GM21717 (cell line): ENCODE measurements around the gene H2AZ2.
"Not testable (repeated sequence)": the region's sequence is repeated elsewhere in the genome, so short reads cannot be mapped to it uniquely, and the experiment has no call there.

Experiments
- ATAC-seq: cut with Tn5 transposase; IDR thresholded peaks from one replicate; pipeline ENCODE4 v1.9.1; 2021; ENCODE audit warnings: mild to moderate bottlenecking, moderate library complexity; ENCODE audit not compliant: unreplicated experiment

H2AZ2 gene

DNA sequence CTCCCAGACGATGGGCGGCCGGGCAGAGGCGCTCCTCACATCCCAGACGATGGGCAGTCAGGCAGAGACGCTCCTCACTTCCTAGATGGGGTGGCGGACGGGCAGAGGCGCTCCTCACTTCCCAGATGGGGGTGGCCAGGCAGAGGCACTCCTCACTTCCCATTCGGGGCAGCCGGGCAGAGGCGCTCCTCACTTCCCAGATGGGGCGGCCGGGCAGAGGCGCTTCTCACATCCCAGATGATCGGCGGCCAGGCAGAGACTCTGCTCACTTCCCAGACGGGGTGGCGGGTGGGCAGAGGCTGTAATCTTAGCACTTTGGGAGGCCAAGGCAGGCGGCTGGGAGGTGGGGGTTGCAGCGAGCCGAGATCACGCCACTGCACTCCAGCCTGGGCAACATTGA is 24.0 kb upstream of the H2AZ2 start:
- not testable (repeated sequence) for ATAC-seq

DNA sequence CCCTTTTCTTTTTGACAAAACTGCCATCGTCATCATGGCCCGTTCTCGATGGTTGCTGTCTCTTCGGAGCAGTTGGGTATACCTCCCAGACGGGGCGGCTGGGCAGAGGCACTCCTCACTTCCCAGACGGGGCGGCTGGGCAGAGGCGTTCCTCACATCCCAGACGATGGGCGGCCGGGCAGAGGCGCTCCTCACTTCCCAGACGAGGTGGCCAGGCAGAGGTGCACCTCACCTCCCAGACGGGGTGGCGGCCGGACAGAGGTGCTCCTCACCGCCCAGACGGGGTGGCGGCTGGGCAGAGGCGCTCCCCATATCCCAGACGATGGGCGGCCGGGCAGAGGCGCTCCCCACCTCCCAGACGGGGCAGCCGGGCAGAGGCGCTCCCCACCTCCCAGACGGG is 22.9 kb upstream of the H2AZ2 start:
- ATAC-seq = not testable (repeated sequence)

DNA sequence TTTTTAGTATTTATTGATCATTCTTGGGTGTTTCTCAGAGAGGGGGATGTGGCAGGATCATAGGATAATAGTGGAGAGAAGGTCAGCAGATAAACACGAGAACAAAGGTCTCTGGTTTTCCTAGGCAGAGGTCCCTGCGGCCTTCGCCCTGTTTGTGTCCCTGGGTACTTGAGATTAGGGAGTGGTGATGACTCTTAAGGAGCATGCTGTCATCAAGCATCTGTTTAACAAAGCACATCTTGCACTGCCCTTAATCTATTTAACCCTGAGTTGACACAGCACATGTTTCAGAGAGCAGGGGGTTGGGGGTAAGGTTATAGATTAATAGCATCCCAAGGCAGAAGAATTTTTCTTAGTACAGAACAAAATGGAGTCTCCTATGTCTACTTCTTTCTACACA is 22.4 kb upstream of the H2AZ2 start:
- ATAC-seq = not testable (repeated sequence)

DNA sequence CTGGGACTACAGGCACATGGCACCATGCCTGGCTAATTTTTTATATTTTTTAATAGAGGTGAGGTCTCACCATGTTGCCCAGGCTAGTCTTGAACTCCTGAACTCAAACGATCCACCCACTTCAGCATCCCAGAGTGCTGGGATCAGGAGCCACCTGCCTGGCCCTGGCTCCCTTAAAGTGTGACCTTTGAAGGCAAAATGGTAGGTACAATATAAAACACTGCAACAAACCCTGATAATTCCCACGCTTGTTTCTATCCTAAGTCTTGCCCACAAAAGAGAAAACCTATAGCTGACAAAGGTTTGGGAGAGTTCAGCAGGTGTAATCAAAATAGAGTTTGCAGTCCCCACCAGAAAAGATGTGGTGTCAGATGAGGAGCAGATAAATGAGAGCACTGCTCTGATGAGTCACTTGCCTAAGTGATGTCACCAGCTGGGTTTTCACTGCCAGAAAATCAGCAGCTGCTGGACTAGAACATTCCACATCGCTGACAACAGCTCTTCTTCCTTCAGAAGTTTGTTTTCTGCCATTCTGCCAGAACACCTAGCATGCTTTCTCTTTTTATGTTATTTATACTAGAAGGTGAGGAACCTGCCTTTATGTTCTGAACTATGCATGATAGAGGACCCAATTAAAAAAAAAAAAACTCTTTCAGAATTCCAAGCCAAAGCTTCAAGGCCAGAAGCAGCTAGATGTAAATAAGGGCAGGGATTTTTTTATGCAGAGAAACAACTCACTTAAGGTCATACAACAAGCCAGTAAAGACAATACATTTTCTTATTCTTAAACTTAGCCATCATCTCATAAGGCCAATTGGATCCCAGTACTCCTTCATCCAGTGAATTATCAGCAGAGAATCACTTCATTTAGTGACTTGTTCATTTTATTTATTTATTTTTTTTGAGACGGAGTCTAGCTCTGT is 19.4 kb upstream of the H2AZ2 start:
- no peak for ATAC-seq

DNA sequence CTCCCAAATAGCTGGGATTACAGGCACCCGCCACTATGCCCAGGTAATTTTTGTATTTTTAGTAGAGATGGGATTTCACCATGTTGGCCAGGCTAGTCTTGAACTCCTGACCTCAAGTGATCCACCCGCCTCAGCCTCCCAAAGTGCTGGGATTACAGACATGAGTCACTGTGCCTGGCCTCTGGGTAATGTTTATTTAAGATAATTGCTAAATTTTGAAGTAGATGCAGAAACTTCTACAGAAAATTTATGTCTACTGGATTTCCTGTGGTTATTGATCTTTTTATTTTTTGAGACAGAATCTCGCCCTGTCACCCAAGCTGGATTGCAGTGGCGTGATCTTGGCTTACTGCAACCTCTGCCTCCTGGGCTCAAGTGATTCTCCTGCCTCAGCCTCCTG is 14.1 kb upstream of the H2AZ2 start:
- ATAC-seq = not testable (repeated sequence)

DNA sequence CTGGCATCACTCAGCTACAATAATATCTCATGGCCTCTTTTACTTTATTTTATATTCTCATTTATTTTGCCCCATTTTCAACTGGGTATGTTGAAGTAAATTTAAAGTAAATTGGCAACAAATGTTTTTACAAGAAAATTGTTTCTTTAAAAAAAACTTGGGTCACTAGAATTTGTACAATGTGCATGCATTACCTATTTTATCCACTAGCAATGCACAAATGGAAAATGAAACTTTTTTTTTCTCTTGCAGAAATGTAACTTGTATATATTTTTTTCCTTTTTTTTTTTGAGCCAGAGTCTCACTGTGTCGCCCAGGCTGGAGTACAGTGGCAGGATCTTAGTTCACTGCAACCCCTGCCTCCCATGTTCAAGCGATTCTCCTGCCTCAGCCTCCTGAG is 10.3 kb upstream of the H2AZ2 start:
- ATAC-seq = no peak

DNA sequence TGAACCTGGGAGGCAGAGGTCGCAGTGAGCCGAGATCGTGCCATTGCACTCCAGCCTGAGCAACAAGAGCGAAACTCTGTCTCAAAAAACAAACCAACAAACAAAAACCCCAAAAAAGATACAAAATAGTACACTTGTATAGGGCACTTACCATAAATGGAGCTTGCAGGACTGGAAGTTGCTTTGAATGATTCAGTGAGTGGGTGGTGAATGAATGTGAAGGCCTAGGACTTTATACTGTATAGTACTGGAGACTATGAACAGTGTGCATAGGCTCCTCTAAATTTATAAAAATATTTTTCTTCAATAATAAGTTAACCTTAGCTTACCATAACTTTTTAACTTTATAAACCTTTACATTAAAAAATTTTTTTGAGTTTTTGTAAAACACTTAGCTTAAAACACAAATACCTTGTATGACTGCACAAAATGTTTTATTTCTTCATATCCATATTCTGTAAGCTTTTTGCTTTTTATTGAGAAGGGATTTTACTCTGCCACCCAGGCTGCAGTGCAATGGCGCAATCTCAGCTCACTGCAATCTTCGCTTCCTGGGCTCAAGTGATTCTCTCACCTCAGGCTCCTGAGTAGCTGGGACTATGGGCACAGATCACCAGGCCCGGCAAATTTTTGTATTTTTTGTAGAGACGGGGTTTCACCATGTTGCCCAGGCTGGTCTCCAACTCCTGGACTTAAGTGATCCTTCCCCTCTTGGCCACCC is 6.9 kb upstream of the H2AZ2 start:
- no peak for ATAC-seq

DNA sequence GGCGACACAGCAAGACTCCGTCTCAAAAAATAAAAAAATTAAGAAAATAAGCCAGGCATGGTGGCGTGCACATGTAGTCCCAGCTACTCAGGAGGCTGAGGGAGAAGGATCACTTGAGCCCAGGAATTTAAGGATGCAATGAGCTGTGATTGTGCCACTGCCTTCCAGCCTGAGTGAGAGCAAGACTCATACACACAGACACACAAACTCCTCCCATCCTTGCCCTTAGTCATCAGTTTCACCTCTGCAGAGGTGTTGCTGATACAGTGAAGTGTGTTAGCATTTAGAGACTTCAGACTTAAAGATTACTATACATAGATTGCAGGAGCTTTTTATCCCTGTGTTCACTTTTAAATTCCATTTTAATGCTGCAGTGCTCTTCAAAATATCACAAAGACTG is 5.5 kb upstream of the H2AZ2 start:
- no peak for ATAC-seq

DNA sequence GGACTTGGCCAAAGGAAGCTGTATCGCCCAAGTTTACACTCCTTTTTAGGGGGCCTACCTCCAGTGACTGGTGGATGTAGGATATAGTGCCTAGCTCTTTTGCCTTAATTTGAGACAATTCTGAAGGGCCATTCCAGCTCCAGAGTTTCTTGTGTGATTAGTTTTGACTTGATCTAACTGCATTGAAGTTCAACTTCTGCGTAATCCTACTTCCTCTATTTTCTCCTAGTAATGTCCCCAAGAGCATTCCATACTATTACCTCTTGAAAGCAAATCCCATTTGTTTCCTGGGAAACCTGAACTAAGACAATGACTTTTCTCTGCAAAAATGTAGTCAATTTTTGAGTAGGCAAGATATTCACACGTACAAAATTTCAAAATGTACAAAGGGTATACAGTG is 4.7 kb upstream of the H2AZ2 start:
- ATAC-seq = no peak

DNA sequence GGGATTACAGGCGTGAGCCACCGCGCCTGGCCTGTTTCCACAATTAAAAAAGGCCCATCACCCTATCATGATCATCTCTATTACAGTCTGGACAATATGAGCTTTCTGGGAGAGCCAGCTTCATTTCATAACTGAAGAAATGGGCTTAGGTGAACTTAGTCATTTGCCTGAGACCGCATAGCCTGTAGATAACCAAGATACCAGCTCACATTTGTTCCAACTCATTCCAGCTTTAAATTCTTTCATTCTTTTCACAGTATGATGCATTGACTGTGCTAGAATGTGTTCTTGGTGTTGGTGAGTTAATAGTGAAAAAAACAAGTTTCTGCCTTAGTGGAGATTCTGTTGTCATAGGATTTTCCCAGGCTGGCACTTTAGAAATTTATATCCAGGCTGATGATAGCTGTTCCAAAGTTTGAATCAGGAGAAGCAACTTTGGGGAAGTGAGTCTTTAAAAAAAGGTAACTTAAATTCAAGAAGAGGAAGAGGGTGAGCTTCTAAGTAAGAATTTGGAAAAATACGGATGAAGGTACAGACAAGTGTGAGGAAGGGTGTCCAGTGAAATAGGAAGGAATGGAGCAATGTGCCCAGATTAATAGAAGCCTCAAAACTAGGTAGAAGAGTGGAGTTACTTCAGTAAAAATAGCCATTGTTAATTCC is 2.1 kb upstream of the H2AZ2 start:
- ATAC-seq = no peak

DNA sequence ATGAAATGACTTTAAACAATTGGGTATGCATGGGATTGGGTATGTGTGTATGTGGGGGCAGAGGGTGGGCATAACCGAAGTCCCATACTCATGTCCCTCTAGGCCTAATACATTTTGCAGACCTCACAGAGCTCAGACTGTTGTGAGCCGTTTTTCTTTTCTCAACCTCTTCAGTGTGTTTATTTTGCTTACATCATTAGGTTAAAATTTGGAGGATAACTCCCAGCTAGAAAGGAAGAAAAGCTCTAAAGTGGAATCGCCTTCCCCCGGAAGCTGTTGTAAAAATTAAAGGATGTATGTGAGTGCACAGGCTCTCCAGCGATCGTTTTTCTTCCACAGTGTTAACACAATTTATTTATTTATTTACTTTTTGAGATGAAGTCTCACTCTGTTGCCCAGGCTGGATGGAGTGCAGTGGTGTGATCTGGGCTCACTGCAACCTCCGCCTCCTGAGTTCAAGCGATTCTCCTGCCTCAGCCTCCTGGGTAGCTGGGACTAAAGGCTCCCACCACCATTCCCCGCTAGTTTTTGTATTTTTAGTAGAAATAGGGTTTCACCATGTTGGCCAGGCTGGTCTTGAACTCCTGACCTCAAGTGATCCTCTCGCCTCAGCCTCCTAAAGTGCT is 1.5 kb upstream of the H2AZ2 start:
- ATAC-seq = no peak

DNA sequence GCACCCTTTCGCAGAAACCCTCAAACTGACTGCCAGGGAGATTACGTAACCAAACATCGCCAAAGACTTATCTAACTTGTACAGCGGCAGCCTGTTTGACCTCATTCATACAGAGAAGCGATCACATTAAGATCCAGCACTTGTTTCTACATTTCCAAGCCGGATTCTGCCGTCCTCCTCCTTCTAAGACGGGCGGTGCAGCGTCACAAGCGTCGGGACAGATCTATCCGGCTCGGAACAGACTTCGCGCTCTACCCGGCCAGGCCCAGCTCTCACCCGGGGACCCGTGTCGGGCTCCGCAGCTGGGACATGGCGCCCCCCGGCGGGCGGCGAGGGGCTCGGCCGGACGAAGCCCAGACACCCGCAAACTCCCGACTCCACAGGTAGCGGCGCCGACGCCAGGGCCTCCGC is 373 bp downstream of the H2AZ2 start:
- peak; percentile 72 for ATAC-seq

DNA sequence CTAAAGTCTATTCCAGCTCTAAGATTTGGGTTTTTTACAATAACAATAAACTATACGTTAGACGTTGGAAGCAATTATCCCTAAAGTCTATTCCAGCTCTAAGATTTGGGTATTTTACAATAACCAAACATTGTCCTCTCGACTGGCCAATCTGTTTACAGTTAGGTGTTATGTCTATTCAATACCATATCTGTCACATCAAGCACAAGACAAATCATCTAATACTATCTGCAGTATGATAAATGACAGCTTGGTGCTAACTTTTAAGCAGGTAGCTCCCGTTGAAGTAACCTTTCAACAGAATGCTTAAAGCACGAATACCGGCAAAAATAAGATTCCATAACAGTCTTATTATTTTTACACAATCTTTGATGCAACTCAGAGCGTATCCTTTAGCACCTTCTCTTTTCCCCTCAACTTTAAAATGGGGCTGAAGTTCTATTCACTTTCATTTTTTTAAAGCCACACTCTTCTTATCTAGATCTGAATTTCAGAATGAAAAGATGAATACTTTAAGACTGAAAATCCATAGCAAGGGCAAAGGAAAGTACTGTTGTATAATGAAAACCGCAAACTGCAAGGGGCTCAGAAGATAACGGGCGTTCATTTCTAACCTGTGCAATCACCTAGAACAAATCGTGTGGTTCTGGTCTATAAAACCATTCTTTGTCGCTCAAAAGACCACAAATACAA is 925 bp downstream of the H2AZ2 start:
- no peak for ATAC-seq

DNA sequence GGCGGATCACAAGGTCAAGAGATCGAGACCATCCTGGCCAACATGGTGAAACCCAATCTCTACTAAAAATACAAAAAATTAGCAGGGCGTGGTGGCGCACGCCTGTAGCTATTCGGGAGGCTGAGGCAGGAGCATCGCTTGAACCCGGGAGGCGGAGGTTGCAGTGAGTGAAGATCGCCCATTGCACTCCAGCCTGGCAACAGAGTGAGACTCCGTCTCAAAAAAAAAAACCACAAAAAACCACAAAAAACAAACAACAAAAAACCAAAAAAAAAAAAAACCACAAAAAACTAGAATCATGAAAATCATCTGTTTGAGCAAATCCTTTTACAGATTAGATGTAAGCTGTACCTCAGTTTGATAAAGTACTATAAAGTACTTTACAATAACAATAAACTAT is 1.5 kb downstream of the H2AZ2 start:
- ATAC-seq = not testable (repeated sequence)

DNA sequence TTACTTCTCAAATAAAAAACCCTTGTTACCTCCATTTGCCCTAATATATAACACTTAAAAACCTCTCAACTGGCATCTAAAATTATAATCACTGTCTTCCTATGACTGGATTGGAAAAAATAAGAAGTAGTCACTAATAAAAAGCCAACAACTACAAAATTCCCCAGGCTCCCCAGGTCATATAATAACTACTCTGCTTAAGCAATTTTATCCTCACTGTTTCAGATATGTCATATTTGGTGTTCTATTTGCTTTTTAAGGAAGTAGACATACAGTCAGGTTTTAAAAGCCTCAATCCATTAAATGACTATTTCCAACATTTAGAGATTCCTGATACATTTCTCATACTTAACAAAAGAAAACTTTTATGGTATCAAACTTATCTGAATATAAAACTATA is 2.4 kb downstream of the H2AZ2 start:
- ATAC-seq = no peak

DNA sequence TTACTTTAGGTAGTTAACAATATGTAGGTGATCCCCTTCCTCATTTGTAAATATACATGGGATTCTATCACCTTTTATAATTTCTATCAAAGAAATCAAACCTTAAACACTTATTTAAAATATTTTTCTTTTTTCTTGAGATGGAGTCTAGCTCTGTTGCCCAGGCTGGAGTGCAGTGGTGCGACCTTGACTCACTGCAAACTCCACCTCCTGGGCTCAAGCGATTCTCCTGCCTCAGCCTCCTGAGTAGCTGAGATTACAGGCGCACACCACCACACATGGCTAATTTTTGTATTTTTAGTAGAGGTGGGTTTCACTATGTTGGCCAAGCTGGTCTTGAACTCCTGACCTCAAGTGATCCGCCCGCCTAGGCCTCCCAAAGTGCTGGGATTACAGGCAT is 4.4 kb downstream of the H2AZ2 start:
- ATAC-seq = not testable (repeated sequence)

DNA sequence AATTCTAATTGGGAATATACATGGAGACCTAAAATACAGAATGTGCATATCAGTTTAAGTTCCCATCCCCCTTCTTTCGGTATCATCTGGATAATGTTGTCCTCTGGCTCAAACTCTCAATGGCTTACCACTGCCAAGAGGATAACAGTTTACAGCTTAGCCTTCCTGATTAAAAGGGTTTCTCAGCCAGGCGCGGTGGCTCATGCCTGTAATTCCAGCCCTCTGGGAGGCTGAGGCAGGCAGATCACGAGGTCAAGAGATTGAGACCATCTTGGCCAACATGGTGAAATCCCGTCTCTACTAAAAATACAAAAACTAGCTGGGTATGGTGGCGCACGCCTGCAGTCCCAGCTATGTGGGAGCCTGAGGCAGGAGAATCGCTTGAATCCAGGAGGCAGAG is 5.2 kb downstream of the H2AZ2 start:
- ATAC-seq = not testable (repeated sequence)

DNA sequence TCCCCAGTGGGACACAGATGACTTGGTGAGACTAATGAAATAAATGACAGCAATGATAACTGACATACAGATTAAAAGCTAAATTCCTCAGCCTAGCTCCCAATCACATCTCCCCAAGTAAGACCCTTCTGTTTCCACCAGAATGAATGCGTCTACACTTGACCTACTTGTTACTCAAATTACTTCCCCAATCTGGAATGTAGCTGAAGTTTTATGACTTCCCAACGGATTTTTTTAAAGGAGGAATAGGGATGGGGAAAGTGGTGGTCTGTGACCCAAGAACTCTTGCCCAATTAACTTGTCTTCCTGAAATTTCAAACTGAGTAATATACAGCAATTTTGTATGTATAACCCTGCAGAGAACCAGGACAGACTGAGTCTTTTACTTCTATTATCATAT is 9.1 kb downstream of the H2AZ2 start:
- ATAC-seq = no peak

DNA sequence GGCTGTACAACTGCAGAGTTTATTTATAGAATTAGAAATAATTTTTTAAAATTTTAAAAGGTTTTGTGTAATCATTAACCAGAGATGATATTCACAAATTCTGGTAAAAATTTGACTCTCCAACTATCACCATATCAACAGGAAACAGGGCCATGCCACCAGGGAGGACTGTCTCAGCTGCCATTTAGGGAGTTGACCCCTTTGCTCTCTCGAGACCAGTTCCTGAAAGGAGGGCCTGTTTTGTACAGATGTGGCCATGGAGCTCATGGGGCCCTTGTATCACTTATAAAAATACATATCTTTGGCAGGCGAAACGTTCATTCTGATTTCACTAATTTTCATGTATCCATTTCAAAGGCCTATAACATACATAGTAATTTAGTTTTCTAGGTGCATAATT is 20.3 kb downstream of the H2AZ2 start:
- no peak for ATAC-seq

DNA sequence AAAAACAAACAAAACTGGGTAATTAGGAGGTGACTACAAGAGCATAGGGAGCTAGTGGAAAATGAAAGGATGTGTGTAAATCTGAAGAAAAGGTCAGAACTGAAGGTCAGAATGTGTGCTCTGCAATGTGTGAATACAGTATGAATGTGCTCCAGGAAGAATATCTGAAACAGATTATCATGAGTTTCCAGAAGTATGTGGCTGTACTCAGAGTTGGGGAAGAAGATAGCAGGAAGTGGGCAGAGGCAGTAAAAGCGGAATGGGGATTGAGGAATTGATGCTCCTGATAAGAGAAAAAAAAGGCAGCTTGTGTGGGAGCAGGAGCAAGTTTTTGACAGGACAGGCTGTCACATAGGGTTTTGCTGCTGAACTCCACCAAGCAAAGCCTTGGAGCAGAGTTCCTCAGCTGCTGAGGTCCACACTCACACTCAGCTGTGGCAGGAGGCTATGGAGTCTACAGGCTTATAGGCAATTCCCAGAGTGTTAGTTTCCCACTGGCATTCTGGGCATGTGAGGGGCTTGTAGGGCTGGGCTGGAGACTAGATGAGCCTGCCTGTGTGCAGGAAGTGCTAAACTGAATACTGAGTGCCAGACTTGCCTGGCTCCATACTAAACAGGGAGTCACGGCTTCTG is 22.9 kb downstream of the H2AZ2 start:
- no peak for ATAC-seq
